Glomerular endothelial cell (primary cell): ENCODE results near the gene CUX1. TPM values are rescaled to one million over a fixed set of nuclear protein-coding genes. Genes with fewer than 3 reads are reported as not detected.
"Not testable (repeated sequence)": the region's sequence is repeated elsewhere in the genome, so short reads cannot be mapped to it uniquely, and the experiment has no call there.

ENCODE experiments used
- DNase-seq: peaks from one replicate; pipeline ENCODE4 v3.0.0-alpha.2; 2011; ENCODE audit warnings: low read depth, low spot score; ENCODE audit errors: extremely low read depth
- total RNA-seq: library from RNA; depleted of rRNA; stranded (reverse); fragments of >200 nt; gene quantifications from 2 replicates; pipeline ENCODE4 v1.2.3, GENCODE V29; 2015

Gene CUX1
- total RNA-seq, 1 donor from 2014 or later = 62.0 TPM

- no peak for DNase-seq
Measured at GRCh38 chr7:101926265-101926664, 108.8 kb downstream of the CUX1 start.

GRCh38 chr7:101927389-101927788, 110.0 kb downstream of the CUX1 start:
- no peak for DNase-seq

GRCh38 chr7:101927802-101928201, 110.4 kb downstream of the CUX1 start:
- DNase-seq = no peak

GRCh38 chr7:101929256-101929655, 111.8 kb downstream of the CUX1 start:
- DNase-seq = no peak

GRCh38 chr7:101929911-101930310, 112.5 kb downstream of the CUX1 start:
- not testable (repeated sequence) for DNase-seq

- DNase-seq = no peak
Measured at GRCh38 chr7:101932083-101932482, 114.7 kb downstream of the CUX1 start.

- DNase-seq = no peak
Measured at GRCh38 chr7:101933028-101933427, 115.6 kb downstream of the CUX1 start.

- no peak for DNase-seq
Measured at GRCh38 chr7:101933688-101934121, 116.3 kb downstream of the CUX1 start.

- DNase-seq = no peak
Measured at GRCh38 chr7:101934618-101935017, 117.2 kb downstream of the CUX1 start.

- no peak for DNase-seq
Measured at GRCh38 chr7:101935521-101936141, 118.2 kb downstream of the CUX1 start.

GRCh38 chr7:101936223-101936610, 118.8 kb downstream of the CUX1 start:
- no peak for DNase-seq

- DNase-seq = no peak
Measured at GRCh38 chr7:101936611-101937231, 119.3 kb downstream of the CUX1 start.

- no peak for DNase-seq
Measured at GRCh38 chr7:101937717-101938514, 120.5 kb downstream of the CUX1 start.

GRCh38 chr7:101939136-101939695, 121.8 kb downstream of the CUX1 start:
- DNase-seq = no peak

- no peak for DNase-seq
Measured at GRCh38 chr7:101940151-101940550, 122.7 kb downstream of the CUX1 start.

- no peak for DNase-seq
Measured at GRCh38 chr7:101940830-101941229, 123.4 kb downstream of the CUX1 start.

- no peak for DNase-seq
Measured at GRCh38 chr7:101941481-101942383, 124.3 kb downstream of the CUX1 start.

- DNase-seq = no peak
Measured at GRCh38 chr7:101942603-101943210, 125.3 kb downstream of the CUX1 start.

- DNase-seq = no peak
Measured at GRCh38 chr7:101943306-101943705, 125.9 kb downstream of the CUX1 start.
